HG03520 (cell line): Measurements from ENCODE around the gene PIGO.
A peak's percentile ranks its signal among the peaks of the same experiment; 100 is the strongest.

Source experiments
- ATAC-seq: cut with Tn5 transposase; IDR thresholded peaks from one replicate; pipeline ENCODE4 v1.9.1; 2021; ENCODE audit warnings: mild to moderate bottlenecking, moderate library complexity; ENCODE audit not compliant: unreplicated experiment

Gene PIGO

GRCh38 chr9:35072461-35073278 is 23.7 kb downstream of the PIGO start, which contains the start of gene VCP:
Gene VCP, minus strand, starts transcription at chr9:35072625. Its CDS starts 272 bp downstream, at chr9:35072353.
- ATAC-seq: peak; percentile 80

- ATAC-seq: peak; percentile 45
Observed at GRCh38 chr9:35071814-35072460, 24.5 kb downstream of the PIGO start.

- no peak for ATAC-seq
Observed at GRCh38 chr9:35070823-35071813, 25.3 kb downstream of the PIGO start.

DNA sequence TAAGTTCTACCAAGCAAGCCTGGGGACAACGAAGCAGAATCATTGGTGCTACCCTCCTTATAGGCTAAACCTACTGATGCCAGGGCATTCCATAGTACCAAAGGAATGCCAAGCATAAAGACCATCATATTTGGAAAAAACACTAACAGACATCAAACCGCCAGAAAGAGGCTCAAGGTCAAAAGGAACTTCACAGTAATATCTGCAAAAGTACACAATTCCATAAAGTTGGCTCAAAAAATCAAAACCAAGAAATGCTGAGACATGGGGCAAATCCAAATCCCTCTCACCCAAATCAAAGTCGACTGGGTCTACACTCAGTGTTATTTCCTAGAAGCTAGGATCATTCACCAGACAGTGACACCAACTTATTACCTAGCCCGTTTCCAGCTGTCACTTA is 27.4 kb downstream of the PIGO start:
- ATAC-seq: no peak

DNA sequence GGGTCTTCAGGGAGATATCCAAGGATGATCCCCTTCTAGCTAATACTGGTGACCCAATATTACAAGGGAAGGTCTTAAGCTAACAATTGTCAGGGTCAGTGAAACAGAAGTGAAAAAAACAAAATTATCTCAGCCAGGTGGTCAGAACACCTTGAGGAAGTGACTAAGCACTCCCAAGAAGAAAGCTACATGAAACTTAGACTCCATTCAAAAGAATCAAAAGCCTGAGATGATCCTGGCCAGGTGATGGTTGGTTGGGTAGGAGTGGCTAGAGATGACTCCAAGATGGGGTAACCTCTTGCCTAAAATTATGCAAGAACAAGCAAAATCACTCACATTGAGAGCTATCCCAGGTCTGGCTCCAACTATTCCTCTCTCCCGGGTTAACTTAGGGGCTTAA is 29.3 kb downstream of the PIGO start:
- ATAC-seq: no peak

- no peak for ATAC-seq
Observed at GRCh38 chr9:35060548-35061207, 35.7 kb downstream of the PIGO start.

- no peak for ATAC-seq
Observed at GRCh38 chr9:35059438-35059837, 37.0 kb downstream of the PIGO start.

DNA sequence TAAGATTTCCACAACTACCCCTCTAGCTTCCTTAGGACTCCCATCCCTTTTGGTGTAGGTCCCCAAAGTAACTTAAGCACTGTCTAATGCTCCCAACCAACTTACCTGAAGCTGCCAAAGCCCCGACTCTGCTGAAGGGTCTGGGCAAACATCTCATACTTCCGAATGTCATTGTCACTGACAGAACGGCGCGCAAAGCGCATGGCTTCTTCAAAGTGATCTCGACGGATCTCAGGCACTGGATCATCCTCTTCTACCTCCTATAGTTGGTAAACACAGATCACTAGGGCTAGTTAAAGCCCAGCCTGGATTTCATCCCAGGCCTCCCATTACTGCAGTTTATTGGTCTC is 39.1 kb downstream of the PIGO start:
- ATAC-seq: no peak

DNA sequence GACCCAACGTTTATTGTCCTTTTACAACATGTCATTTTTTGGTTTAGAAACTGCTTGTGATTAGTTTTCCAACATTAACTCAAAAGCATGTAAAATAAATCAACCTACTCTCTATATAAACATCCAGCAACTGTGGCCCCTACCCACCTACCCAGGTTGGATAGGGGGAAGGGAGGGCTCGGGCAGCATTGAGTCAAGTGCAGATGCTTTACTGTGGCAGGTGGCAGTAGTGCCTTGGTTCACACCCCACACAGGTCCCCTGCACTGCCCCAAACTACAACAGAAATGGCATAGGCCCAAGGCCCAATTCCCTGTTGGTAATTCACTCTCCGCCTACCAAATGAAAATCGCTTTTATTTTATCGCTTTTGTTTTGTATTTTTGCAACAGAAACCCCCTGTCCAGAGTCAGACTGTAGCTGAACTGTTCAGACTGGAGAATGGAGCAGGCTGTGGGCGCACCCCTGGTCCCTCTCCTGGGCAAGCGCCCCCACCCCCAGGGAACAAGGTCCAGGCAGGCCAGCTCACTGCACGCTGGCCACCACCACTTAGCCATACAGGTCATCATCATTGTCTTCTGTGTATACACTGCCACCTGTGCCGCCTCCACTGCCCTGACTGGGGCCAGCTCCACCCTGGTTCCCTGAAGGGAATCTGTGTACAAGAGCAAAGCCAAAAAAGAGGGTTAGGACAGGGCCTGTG is 39.7 kb downstream of the PIGO start:
- ATAC-seq: no peak

GRCh38 chr9:35054871-35055644 is 41.3 kb downstream of the PIGO start:
- ATAC-seq: no peak

- ATAC-seq: no peak
Observed at GRCh38 chr9:35054185-35054835, 42.1 kb downstream of the PIGO start.

DNA sequence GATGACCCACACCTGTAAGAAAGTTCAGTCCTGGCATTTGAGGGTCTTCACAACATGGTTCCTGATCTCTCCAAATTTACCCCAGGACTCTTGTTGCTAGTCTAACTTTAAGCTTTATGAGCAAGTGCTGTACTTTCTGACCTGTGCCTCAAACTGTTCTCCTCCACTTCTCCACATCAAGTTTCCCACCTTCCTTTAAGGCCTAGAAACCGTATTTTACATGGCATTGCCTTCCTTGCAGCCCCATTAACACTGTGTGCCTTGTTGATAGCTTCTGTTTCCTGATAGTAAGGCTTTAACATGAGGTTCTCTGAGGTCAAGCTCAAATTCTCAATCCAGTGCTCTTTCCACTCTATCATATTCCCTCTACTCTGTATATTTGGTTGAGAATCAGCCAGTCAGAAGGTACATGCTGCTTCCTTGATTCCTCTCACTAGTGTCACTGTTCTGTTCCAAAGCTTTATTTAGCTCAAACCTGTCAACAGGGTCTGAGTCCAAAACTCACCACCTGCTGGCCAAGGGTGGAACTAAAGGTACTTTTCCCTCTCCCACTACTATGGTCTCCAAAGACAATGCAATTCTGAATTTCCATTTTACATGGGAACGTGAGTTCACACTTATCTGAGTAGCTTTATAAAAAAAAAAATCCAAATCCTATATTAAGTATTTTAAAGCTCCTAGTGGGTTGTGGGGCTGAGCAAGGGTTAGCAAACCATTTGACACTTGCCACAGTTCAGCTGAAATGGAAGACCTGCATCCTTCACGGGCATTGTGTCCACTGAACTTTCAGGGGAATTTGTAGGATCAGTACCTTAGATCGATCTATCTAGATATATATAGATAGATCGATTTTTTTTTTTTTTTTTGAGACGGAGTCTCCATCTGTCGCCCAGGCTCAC is 45.1 kb downstream of the PIGO start:
- no peak for ATAC-seq

GRCh38 chr9:35048511-35048910 is 47.9 kb downstream of the PIGO start:
- no peak for ATAC-seq

- no peak for ATAC-seq
Observed at GRCh38 chr9:35044071-35044470, 52.3 kb downstream of the PIGO start.

DNA sequence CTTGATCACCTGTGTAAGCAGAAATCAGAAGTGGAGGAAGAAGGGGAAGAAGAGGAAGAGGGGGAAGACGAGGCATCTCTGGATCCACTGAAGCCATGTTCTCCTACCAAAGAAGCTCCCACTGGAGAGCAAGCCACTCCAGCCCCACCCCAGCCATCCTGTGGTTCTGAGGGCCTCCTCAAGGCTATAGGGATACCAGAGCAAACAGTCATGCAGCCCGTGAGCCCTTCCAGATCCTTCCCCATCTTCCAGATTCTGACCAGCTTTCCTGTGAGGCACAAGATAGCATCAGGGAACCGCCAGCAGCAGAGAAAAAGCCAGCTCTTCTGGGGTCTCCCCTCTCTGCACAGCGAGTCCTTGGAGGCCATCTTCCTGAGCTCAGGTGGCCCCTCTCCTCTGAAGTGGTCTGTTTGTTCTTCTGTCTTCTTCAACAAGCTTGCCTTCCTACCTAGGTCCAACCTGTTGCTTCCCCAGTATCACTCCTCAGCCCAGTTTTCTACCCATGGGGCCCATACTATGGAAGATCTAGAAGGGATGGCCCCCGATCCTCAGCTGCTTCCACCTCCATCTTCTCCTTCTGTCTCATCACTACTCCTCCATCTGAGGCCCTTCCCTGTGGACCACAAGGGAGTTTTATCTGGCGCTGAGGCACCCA is 53.4 kb downstream of the PIGO start:
- no peak for ATAC-seq

GRCh38 chr9:35042081-35042604 is 54.2 kb downstream of the PIGO start:
- no peak for ATAC-seq
